Endodermal cell (in vitro differentiated cells): ENCODE data around the gene THOP1. TPM values are rescaled to one million over a fixed set of nuclear protein-coding genes. Genes with fewer than 3 reads are reported as not detected.

Source experiments
- DNase-seq: peaks from one replicate; pipeline ENCODE4 v3.0.0-alpha.2; 2017
- H3K27ac ChIP-seq: 2 replicates; pipeline ENCODE4 v1.5.1; 2013; ENCODE audit warnings: mild to moderate bottlenecking, low read depth, low read length, moderate library complexity
- H3K27me3 ChIP-seq: 2 replicates; pipeline ENCODE4 v1.6.1; 2013; ENCODE audit warnings: mild to moderate bottlenecking, low read length, moderate library complexity; ENCODE audit not compliant: insufficient read depth, control insufficient read depth, poor library complexity, severe bottlenecking
- H3K36me3 ChIP-seq: 2 replicates; pipeline ENCODE4 v1.7.0; 2013; ENCODE audit warnings: mild to moderate bottlenecking, low read length, moderate library complexity; ENCODE audit not compliant: control insufficient read depth, insufficient read depth
- H3K4me1 ChIP-seq: one replicate; pipeline ENCODE4 v1.7.0; 2013; ENCODE audit warnings: low read length; ENCODE audit not compliant: control insufficient read depth, insufficient read depth
- H3K4me3 ChIP-seq: 2 replicates; pipeline ENCODE4 v1.5.1; 2013; ENCODE audit warnings: mild to moderate bottlenecking, low read length, moderate library complexity
- H3K9ac ChIP-seq: 2 replicates; pipeline ENCODE4 v1.6.1; 2013; ENCODE audit warnings: mild to moderate bottlenecking, low read length, moderate library complexity; ENCODE audit not compliant: poor library complexity, severe bottlenecking; ENCODE audit errors: extremely low read depth
- H3K9me3 ChIP-seq: 2 replicates; pipeline ENCODE4 v1.6.1; 2013; ENCODE audit warnings: mild to moderate bottlenecking, low read length, moderate library complexity; ENCODE audit not compliant: control insufficient read depth
- H3K27ac Mint-ChIP-seq: 2 replicates; pipeline ENCODE4 v1.8.0; 2020; ENCODE audit warnings: mixed read lengths
- H3K27me3 Mint-ChIP-seq: 2 replicates; pipeline ENCODE4 v1.8.0; 2021; ENCODE audit warnings: mild to moderate bottlenecking, mixed read lengths; ENCODE audit not compliant: insufficient read depth
- H3K36me3 Mint-ChIP-seq: 2 replicates; pipeline ENCODE4 v1.8.0; 2020; ENCODE audit warnings: low read depth, mixed read lengths
- H3K4me1 Mint-ChIP-seq: 2 replicates; pipeline ENCODE4 v1.8.0; 2020; ENCODE audit warnings: mixed read lengths
- H3K4me3 Mint-ChIP-seq: 2 replicates; pipeline ENCODE4 v1.8.0; 2020; ENCODE audit warnings: mild to moderate bottlenecking, moderate library complexity, mixed read lengths
- H3K9me3 Mint-ChIP-seq: 2 replicates; pipeline ENCODE4 v1.8.0; 2020; ENCODE audit warnings: mild to moderate bottlenecking, mixed read lengths
- CTCF ChIP-seq: fragments of 200-600 bp; sonication (generic); conservative IDR thresholded peaks from 2 replicates; pipeline ENCODE4 v1.5.0; 2021; ENCODE audit warnings: antibody characterized with exemption, mild to moderate bottlenecking
- whole genome bisulfite sequencing, 2 experiments: methylation state at CpG; one replicate each; pipeline versions ENCODE4 v1.1.5 to v1.1.7; 2013; ENCODE audit warnings: missing lambda C conversion rate in 2 of 2, mixed read lengths in 1 of 2; ENCODE audit not compliant: insufficient coverage in 1 of 2, insufficient read length in 1 of 2; 5-methylcytosine and 5-hydroxymethylcytosine counted together
- total RNA-seq, 2 donors: library from RNA; stranded (reverse); fragmentation: NEBNext Ultra II Directional in 1 of 2; extraction: Animal tissue kit (Norgen Biotek cat#: 25700) in 1 of 2; gene quantifications; 2 replicates in 1 of 2; 3 replicates in 1 of 2; pipeline ENCODE4 v1.2.1, GENCODE V29; 2021

Gene THOP1
- total RNA-seq, 2 donors from 2014 or later: 130 to 170 TPM

DNA sequence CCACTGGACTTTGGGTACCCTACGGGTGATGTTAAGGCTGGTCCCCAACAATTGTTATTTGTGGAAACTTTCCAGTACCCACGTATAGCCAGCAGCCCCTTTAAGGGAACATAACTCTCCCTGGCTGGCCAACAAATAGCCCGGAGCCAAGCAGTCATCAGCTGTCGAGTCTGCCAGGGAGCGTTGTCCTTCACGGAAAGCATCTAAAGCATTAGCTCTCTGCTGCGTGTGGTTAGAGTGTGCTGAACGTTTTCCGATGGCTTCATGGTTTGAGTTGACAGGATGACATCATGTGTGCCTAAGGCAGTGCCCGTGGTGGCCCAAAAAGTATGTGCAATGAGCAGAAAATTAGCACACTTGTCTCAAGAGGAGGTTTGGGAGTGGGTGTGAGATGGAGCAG is 78.5 kb downstream of the THOP1 start:
- Histone ChIP-seq H3K4me3 (no peak overlapping the region), H3K27ac (no peak overlapping the region), H3K9ac (no peak overlapping the region), H3K36me3 (no peaks in the 10 kb centered on the region), H3K9me3 (peaks cover 6% of the 10 kb centered on the region), H3K4me1 (no peaks in the 10 kb centered on the region), H3K27me3 (no peaks in the 10 kb centered on the region)
- H3K36me3 Mint-ChIP-seq: no peaks in the 10 kb centered on the region
- WGBS, 2 experiments: 86 to 94% methylated on average over 8 to 10 of the region's 10 CpGs
- no peak overlapping the region for H3K27ac Mint-ChIP-seq
- no peak for TF ChIP-seq CTCF
- peaks cover 77% of the 10 kb centered on the region for H3K9me3 Mint-ChIP-seq
- H3K4me3 Mint-ChIP-seq: no peak overlapping the region
- DNase-seq: no peak
- H3K27me3 Mint-ChIP-seq: peaks cover 5% of the 10 kb centered on the region
- no peaks in the 10 kb centered on the region for H3K4me1 Mint-ChIP-seq

Other genes starting within 250 kb of the THOP1 start
- gene GNG7, start 82.8 kb upstream of the THOP1 start, total RNA-seq: 10 to 100 TPM; 12.3 to 12.4 TPM
- 1 to 10 TPM; 4.7 to 8.4 TPM for gene DIRAS1, start 64.1 kb upstream of the THOP1 start, total RNA-seq
- gene SLC39A3, start 45.5 kb upstream of the THOP1 start, total RNA-seq: 10 to 100 TPM; 25.3 to 28.6 TPM
- 10 to 100 TPM; 73.9 to 81.5 TPM for gene SGTA, start 2.2 kb upstream of the THOP1 start, total RNA-seq
- gene ZNF554, start 34.4 kb downstream of the THOP1 start, total RNA-seq: 1 to 10 TPM; 8.4 to 9.2 TPM
- 10 to 100 TPM in 1 of 2 donors, 1 to 10 TPM in 1; 9.6 to 10.5 TPM for gene ZNF555, start 56.0 kb downstream of the THOP1 start, total RNA-seq
- not detected for gene ZNF556, start 81.8 kb downstream of the THOP1 start, total RNA-seq
- 1 to 10 TPM; 4.3 to 5.0 TPM for gene ZNF57, start 115.4 kb downstream of the THOP1 start, total RNA-seq
- gene ZNF77, start 159.5 kb downstream of the THOP1 start, total RNA-seq: 1 to 10 TPM; 4.6 to 7.1 TPM
- gene TLE6, start 192.1 kb downstream of the THOP1 start, total RNA-seq: 10 to 100 TPM; 13.7 to 17.3 TPM
- 10 to 100 TPM; 75.0 to 80.3 TPM for gene TLE2, start 243.8 kb downstream of the THOP1 start, total RNA-seq